GM12891 (cell line): ENCODE measurements around the gene NRIP1.
"Not testable (repeated sequence)": the region's sequence is repeated elsewhere in the genome, so short reads cannot be mapped to it uniquely, and the experiment has no call there.

Source experiments
- PAX5 ChIP-seq: IDR thresholded peaks from 2 replicates; pipeline ENCODE4 v1.6.1; 2011; ENCODE audit warnings: low read length, moderate library complexity, mild to moderate bottlenecking; ENCODE audit not compliant: insufficient read depth, severe bottlenecking
- POLR2A ChIP-seq: IDR thresholded peaks from 2 replicates; pipeline ENCODE4 v1.6.1; 2011; ENCODE audit warnings: low read depth, low read length, control low read depth
- POLR2AphosphoS5 ChIP-seq: IDR thresholded peaks from 2 replicates; pipeline ENCODE4 v1.6.1; 2011; ENCODE audit warnings: low read depth, low read length, control low read depth
- TAF1 ChIP-seq: IDR thresholded peaks from 2 replicates; pipeline ENCODE4 v1.6.1; 2011; ENCODE audit warnings: low read depth, low read length, control low read depth

- not testable (repeated sequence) for TF ChIP-seq POLR2AphosphoS5, POLR2A, PAX5, TAF1
Observed at GRCh38 chr21:15030861-15031260, 33.9 kb downstream of the NRIP1 start.
